Measurements from ENCODE around the gene ERC1.

The ERC1 gene

GRCh38 chr12:990661-991349 is at the start of gene ERC1:
Gene ERC1, plus strand, starts transcription at chr12:991223. Its CDS starts 36,681 bp downstream, at chr12:1027904.
- DNase-seq (ENCODE audit: low spot score) = peak; percentile 97

- no peak for DNase-seq (ENCODE audit: low spot score)
Measured at GRCh38 chr12:943051-943450, 48.0 kb upstream of the ERC1 start.

DNA sequence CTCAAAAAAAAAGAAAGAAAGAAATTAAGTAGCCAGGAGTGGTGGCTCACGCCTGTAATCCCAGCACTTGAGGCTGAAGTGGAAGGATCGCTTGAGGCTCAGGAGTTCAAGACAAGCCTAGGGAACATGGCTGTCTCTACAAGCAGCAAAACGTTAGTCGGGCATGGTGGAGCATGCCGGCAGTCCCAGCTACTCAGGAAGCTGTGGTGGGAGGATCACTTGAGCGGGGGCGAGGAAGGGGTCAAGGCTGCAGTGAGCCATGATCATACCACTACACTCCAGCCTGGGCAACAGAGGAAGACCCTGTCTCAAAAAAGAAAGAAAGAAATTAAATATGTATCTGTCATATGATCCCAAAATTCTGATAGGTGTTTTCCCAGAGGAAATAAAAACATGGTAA is 46.8 kb upstream of the ERC1 start:
- DNase-seq (ENCODE audit: low spot score) = no peak

- no peak for DNase-seq (ENCODE audit: low spot score)
Measured at GRCh38 chr12:946212-946611, 44.8 kb upstream of the ERC1 start.

DNA sequence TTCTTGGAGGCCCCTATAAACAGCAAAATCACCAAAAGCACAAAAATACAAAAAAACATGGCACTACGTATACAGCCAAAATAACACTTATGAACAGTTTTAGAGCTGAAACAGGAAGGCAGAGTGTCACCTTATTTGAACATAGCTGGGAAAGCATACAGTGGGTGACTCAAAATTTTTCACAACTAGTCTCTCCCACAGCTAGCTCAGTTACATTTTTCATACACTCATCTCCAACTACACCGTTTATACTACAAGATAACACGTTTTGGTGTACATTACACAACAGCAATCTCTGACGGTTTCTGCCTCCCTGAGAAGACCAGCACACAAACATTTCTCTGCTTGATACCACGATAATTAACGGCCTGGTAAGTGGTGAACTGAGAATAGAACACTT is 44.4 kb upstream of the ERC1 start:
- no peak for DNase-seq (ENCODE audit: low spot score)

DNA sequence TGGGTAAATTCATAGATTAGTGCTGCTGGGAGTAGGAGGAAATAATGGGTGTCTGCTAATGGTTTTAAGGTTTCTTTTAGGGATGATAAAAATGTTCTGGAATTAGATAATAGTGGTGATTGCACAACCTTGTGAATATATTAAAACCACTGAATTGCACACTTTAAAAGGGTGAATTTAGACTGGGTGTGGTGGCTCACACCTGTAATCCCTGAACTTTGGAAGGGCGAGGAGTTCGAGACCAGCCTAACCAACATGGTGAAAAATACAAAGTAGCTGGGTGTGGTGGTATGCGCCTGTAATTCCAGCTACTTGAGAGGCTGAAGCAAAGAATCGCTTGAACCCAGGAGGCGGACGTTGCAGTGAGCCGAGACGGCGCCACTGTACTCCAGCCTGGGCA is 42.8 kb upstream of the ERC1 start:
- DNase-seq (ENCODE audit: low spot score) = no peak

DNA sequence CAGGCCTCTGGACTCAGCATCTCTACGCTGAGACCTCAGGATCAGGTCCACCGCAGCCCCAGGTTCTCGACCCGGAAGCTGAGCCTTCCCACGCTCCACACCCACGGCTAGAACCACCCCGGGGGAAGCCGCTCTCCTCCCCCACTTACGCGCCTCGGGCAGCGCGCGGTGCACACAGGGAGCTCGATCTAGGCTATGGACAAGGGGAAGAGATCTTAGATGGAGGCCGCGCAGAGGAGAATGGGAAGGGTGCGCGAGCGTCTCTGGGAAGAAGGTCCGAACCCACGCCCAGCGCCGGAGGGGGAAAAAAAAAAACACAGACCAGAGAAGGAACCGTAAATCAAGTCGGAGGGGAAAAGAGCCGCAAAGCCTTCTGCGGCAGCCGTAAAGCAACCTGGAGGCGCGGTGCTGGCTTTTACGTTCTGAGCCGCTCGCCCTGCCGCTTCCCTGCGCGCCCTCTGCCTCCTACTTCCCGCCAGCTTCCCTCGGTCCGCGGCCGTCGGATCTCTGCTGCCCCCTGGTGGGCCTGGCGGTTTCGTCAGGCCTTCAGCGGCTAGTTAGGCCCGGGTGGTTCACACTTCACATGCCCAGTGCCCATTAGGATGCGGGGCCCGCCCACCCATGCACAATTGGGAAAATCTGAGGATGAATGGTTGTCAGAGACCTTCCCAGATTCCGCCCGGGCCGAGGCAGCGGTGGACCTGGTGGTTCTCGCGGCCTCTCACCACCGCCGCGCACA is 41.4 kb upstream of the ERC1 start, which contains the start of gene RAD52:
RAD52 (minus strand) TSS at position 242 of the 739 bp plus-strand sequence. CDS start 16,636 bp downstream, outside the sequence.
- peak; percentile 96 for DNase-seq (ENCODE audit: low spot score)

DNA sequence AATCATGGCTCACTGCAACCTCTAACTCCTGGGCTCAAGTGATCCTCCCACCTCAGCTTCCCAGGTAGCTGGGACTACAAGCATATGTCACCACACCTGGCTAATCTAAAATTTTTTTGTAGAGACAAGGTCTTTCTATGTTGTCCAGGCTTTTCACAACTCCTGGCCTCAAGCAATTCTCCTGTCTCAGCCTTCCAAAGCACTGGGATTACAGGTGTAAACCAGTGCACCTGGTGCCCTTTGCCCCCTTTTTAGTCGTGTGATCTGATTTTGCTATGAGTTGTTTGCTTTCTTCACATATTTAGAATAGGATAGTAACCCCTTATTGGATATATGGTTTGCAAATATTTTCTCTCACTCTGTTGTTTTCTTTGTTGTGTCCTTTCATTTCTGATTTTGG is 39.8 kb upstream of the ERC1 start:
- no peak for DNase-seq (ENCODE audit: low spot score)

DNA sequence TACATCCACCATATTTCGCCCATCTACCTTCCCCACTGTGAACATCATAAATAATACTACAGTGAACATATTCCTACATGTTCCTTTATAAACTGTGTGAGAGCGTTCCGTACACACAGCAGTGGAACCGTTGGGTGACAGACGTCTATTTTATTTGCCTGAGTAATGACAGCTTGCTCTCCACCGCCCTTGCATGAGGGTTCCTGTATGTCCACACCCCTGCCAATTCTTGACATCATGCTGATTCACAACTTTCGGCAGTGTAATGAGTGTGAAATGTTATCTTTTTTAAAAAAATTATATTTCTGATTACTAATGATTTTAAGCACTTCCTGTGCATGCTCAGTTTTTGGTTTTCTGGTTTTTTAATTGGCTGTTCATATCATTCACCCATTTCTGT is 37.2 kb upstream of the ERC1 start:
- DNase-seq (ENCODE audit: low spot score) = peak; percentile 39

GRCh38 chr12:954741-955140 is 36.3 kb upstream of the ERC1 start:
- peak; percentile 16 for DNase-seq (ENCODE audit: low spot score)

DNA sequence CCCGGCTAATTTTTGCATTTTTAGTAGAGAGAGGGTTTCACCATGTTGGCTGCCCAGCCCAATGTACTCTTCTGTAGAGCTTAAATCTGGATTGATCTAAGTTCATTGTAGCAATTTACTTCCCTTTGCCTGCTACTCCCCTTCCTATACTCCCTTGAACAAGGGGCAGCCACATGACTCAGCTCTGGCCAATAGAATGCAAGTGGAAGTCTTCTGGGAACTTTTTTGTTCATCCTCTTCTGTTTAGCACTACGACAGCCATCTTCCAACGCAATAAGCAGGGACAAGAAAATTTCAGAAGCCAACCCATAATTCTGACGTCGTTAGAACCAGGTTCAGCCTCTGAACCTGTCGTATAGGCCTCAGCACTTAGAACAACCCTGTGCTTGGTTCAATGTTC is 35.1 kb upstream of the ERC1 start:
- DNase-seq (ENCODE audit: low spot score) = no peak

DNA sequence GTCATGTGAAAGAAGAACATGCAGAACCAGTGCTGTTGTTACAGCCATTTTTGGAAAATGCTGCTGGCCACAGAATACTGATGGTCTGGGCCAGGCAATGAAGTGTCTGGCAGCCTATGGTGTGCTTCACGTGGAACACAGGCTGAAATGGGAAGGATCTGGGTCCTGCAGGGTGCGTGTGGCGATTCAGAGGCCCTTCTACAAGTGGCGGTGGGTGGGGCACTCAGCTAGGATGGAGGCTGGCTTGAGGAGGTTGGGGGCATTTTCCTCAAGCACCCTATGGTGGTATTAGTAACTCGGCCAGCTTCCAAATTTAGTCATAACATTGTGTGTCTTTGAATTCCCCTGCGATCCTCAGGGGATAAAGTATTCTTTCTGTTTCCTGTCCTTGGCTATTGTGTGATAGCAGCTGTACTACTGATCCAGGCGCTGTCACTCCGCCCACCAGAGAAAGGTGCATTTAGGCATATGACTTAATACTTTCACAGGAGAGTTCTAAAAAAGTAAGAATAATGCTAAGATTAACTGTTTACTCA is 32.4 kb upstream of the ERC1 start:
- DNase-seq (ENCODE audit: low spot score) = no peak

- DNase-seq (ENCODE audit: low spot score) = no peak
Measured at GRCh38 chr12:966724-967123, 24.3 kb upstream of the ERC1 start.

- DNase-seq (ENCODE audit: low spot score) = no peak
Measured at GRCh38 chr12:967641-968040, 23.4 kb upstream of the ERC1 start.

GRCh38 chr12:968545-968944 is 22.5 kb upstream of the ERC1 start:
- DNase-seq (ENCODE audit: low spot score) = no peak

GRCh38 chr12:969821-970220 is 21.2 kb upstream of the ERC1 start:
- DNase-seq (ENCODE audit: low spot score) = no peak

- no peak for DNase-seq (ENCODE audit: low spot score)
Measured at GRCh38 chr12:971991-972390, 19.0 kb upstream of the ERC1 start.

GRCh38 chr12:974271-974862 is 16.7 kb upstream of the ERC1 start:
- no peak for DNase-seq (ENCODE audit: low spot score)

DNA sequence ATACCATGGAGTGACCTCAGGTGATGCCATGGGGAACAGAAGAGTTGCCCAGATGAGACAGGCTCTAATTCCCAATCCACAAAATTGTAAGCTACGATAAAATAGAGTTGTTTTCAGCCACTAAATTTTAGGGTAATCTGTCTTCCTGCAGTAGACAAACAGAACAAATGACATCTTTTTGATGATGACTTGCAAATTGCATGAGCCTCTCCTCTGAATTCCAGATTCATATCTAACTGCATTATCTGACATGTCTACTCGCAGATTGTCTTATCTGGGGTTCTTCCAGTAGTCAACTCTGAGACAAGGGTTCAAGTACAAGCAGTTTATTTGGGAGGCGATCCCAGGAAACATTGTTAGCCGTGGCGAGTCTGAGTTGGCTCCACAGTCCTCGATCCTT is 14.4 kb upstream of the ERC1 start:
- no peak for DNase-seq (ENCODE audit: low spot score)

GRCh38 chr12:977156-977555 is 13.9 kb upstream of the ERC1 start:
- DNase-seq (ENCODE audit: low spot score) = no peak

GRCh38 chr12:979349-979748 is 11.7 kb upstream of the ERC1 start:
- DNase-seq (ENCODE audit: low spot score) = no peak

DNA sequence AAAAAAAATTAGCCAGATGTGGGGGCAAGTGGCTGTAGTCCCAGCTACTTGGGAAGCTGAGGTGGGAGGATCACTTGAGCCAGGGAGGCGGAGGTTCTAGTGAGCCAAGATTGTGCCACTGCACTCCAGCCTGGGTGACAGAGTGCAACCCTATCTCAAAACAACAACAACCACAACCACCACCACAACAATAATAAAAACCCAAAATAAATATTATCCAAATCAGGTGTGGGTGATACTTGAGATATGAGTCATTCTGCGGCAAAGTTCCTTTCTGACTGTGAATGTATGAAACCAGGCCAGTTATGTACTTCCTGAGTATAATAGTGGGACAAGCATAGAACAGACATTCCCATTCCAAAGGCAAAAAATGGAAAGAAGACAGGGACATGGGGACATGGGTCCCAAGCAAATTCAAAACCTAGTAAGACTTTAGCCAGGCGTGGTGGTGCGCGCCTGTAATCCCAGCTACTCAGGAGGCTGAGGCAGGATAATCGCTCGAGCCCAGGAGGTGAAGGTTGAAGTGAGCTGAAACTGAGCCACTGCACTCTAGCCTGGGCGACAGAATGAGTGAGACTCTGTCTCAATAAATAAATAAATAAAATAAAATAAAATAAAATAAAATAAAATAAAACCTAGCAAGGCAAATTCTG is 9.7 kb upstream of the ERC1 start:
- no peak for DNase-seq (ENCODE audit: low spot score)

Measured in AG20443 (cell line).